ENCODE measurements around the gene CSNK1D. TPM values are rescaled to one million over a fixed set of nuclear protein-coding genes. Genes with fewer than 3 reads are reported as not detected.

Gene CSNK1D
- polyA plus RNA-seq, 1 donor from 2014 or later: 29.9 TPM

GRCh38 chr17:82232876-82233785 is 40.4 kb downstream of the CSNK1D start:
- no peaks in the 10 kb centered on the region for H3K9me2 ChIP-seq (ENCODE audit: insufficient read depth, low read length)
- H3K4me3 ChIP-seq (ENCODE audit: low read length): no peak overlapping the region
- no peaks in the 10 kb centered on the region for H3K36me3 ChIP-seq (ENCODE audit: insufficient read depth, low read length)
- H3K4me2 ChIP-seq (ENCODE audit: low read length): no peak overlapping the region
- no peaks in the 10 kb centered on the region for H3K79me2 ChIP-seq (replicated peaks; ENCODE audit: insufficient read depth, low read length)
- H3K27ac ChIP-seq (ENCODE audit: low read length): no peak overlapping the region
- no peaks in the 10 kb centered on the region for H4K20me1 ChIP-seq (ENCODE audit: insufficient read depth)
- peaks cover 36% of the 10 kb centered on the region for H3K27me3 ChIP-seq (ENCODE audit: insufficient read depth, low read depth, low read length)
- TF ChIP-seq, protein P1, sequence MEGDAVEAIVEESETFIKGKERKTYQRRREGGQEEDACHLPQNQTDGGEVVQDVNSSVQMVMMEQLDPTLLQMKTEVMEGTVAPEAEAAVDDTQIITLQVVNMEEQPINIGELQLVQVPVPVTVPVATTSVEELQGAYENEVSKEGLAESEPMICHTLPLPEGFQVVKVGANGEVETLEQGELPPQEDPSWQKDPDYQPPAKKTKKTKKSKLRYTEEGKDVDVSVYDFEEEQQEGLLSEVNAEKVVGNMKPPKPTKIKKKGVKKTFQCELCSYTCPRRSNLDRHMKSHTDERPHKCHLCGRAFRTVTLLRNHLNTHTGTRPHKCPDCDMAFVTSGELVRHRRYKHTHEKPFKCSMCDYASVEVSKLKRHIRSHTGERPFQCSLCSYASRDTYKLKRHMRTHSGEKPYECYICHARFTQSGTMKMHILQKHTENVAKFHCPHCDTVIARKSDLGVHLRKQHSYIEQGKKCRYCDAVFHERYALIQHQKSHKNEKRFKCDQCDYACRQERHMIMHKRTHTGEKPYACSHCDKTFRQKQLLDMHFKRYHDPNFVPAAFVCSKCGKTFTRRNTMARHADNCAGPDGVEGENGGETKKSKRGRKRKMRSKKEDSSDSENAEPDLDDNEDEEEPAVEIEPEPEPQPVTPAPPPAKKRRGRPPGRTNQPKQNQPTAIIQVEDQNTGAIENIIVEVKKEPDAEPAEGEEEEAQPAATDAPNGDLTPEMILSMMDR (IDR thresholded peaks at IDR 0.05; ENCODE audit: poor library complexity, severe bottlenecking): no peak
- TF ChIP-seq RAD21 (conservative IDR thresholded peaks at IDR 0.05): no peak
- TF ChIP-seq TAF1 (IDR thresholded peaks at IDR 0.05; ENCODE audit: low read depth): no peak
- no peak for TF ChIP-seq REST (IDR thresholded peaks at IDR 0.05; ENCODE audit: borderline replicate concordance)
- no peak for TF ChIP-seq EP300 (conservative IDR thresholded peaks at IDR 0.05; ENCODE audit: poor library complexity, severe bottlenecking)
- TF ChIP-seq POLR2AphosphoS5 (IDR thresholded peaks at IDR 0.05): no peak
- no peak for TF ChIP-seq EZH2 (IDR thresholded peaks at IDR 0.05; ENCODE audit: borderline replicate concordance, insufficient read depth, low read length, poor library complexity, severe bottlenecking)
- no peak for TF ChIP-seq SMC3 (conservative IDR thresholded peaks at IDR 0.05; ENCODE audit: poor library complexity)
- no peak for TF ChIP-seq MXI1 (conservative IDR thresholded peaks at IDR 0.05; ENCODE audit: poor library complexity, severe bottlenecking)
- H2AFZ ChIP-seq (ENCODE audit: low read depth, low read length): no peak overlapping the region
- no peaks in the 10 kb centered on the region for H3K9me3 ChIP-seq (ENCODE audit: low read length)
- H3K9ac ChIP-seq (ENCODE audit: low read length): no peak overlapping the region
- H3F3A ChIP-seq (ENCODE audit: insufficient read depth, low read length, poor library complexity, severe bottlenecking): no peaks in the 10 kb centered on the region

DNA sequence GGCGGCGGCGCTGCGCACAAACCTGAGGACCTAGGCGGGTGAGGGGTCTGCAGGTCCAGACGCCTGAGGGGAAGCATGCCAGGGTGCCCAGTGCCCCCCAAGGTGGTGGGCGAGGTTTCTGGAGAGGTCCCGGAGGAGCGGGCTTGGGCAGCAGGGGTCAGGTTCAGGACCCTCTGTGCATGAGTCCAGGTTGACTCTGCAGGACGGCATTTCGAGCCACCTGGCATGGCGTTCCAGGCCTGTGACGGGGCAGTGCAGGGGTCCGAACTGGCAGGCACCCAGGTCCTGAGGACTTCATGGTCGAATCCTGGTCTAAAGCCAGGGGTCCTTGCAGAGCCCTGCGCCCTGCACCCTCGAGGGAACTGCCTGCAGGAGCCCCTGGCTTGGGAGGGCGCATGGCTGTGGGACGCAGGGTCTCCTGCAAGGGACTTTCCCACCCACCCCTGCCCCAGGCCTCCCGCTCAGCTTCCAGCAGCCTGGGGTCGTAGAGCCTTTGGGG is 41.1 kb downstream of the CSNK1D start:
- Histone ChIP-seq H3K79me2 (replicated peaks; ENCODE audit: insufficient read depth, low read length) (no peaks in the 10 kb centered on the region), H3F3A (ENCODE audit: insufficient read depth, low read length, poor library complexity, severe bottlenecking) (no peaks in the 10 kb centered on the region), H3K9me2 (ENCODE audit: insufficient read depth, low read length) (no peaks in the 10 kb centered on the region), H3K36me3 (ENCODE audit: insufficient read depth, low read length) (no peaks in the 10 kb centered on the region), H3K4me2 (ENCODE audit: low read length) (no peak overlapping the region), H3K27me3 (ENCODE audit: insufficient read depth, low read depth, low read length) (peaks cover 44% of the 10 kb centered on the region), H2AFZ (ENCODE audit: low read depth, low read length) (no peak overlapping the region), H3K4me3 (ENCODE audit: low read length) (no peak overlapping the region), H3K27ac (ENCODE audit: low read length) (no peak overlapping the region), H4K20me1 (ENCODE audit: insufficient read depth) (no peaks in the 10 kb centered on the region), H3K9me3 (ENCODE audit: low read length) (no peaks in the 10 kb centered on the region), H3K9ac (ENCODE audit: low read length) (no peak overlapping the region)
- TF ChIP-seq MXI1 (conservative IDR thresholded peaks at IDR 0.05; ENCODE audit: poor library complexity, severe bottlenecking): no peak

Measured in neural cell (in vitro differentiated cells).